Neural cell (in vitro differentiated cells): Measurements from ENCODE around the gene DZIP1. TPM values are rescaled to one million over a fixed set of nuclear protein-coding genes. Genes with fewer than 3 reads are reported as not detected.
A peak's percentile ranks its signal among the peaks of the same experiment; 100 is the strongest.

ENCODE experiments used
- H2AFZ ChIP-seq: fragments of 200-600, 300-800 bp; sonication (generic), shearing (Covaris generic); 2 replicates; pipeline ENCODE4 v1.6.0; 2014; ENCODE audit warnings: low read depth, mild to moderate bottlenecking, antibody characterized with exemption, low read length, moderate library complexity
- H3F3A ChIP-seq: fragments of 200-600 bp; shearing (Covaris generic); 2 replicates; pipeline ENCODE4 v1.6.1; 2016; ENCODE audit warnings: mild to moderate bottlenecking, moderate library complexity, mixed read lengths, antibody characterized with exemption, low read length; ENCODE audit not compliant: insufficient read depth, poor library complexity, severe bottlenecking
- H3K27ac ChIP-seq: fragments of 200-600, 300-800 bp; sonication (generic), shearing (Covaris generic); 2 replicates; pipeline ENCODE4 v1.5.1; 2014; ENCODE audit warnings: mild to moderate bottlenecking, low read length, moderate library complexity
- H3K27me3 ChIP-seq: fragments of 300-800, 200-600 bp; sonication (generic), shearing (Covaris generic); 2 replicates; pipeline ENCODE4 v1.6.0; 2014; ENCODE audit warnings: mild to moderate bottlenecking, low read depth, low read length, moderate library complexity; ENCODE audit not compliant: insufficient read depth
- H3K36me3 ChIP-seq: fragments of 300-800, 200-600 bp; sonication (generic), shearing (Covaris generic); 2 replicates; pipeline ENCODE4 v1.5.1; 2014; ENCODE audit warnings: mild to moderate bottlenecking, antibody characterized with exemption, low read length, moderate library complexity; ENCODE audit not compliant: insufficient read depth
- H3K4me2 ChIP-seq: fragments of 300-800, 200-600 bp; sonication (generic), shearing (Covaris generic); 2 replicates; pipeline ENCODE4 v1.6.0; 2014; ENCODE audit warnings: mild to moderate bottlenecking, low read length
- H3K4me3 ChIP-seq: fragments of 300-800, 200-600 bp; sonication (generic), shearing (Covaris generic); 2 replicates; pipeline ENCODE4 v1.5.1; 2014; ENCODE audit warnings: mild to moderate bottlenecking, low read length, moderate library complexity
- H3K79me2 ChIP-seq: fragments of 200-600 bp; shearing (Covaris generic); replicated peaks from 2 replicates; pipeline ENCODE4 v1.6.0; 2014; ENCODE audit warnings: mild to moderate bottlenecking, low read length, moderate library complexity; ENCODE audit not compliant: insufficient read depth
- H3K9ac ChIP-seq: fragments of 300-800, 200-600 bp; sonication (generic), shearing (Covaris generic); 2 replicates; pipeline ENCODE4 v1.6.1; 2016; ENCODE audit warnings: mild to moderate bottlenecking, low read length, mixed read lengths
- H3K9me2 ChIP-seq: fragments of 200-600 bp; shearing (Covaris generic); 2 replicates; pipeline ENCODE4 v1.6.1; 2016; ENCODE audit warnings: mild to moderate bottlenecking, low read length, mixed read lengths; ENCODE audit not compliant: insufficient read depth
- H3K9me3 ChIP-seq: fragments of 200-600, 300-800 bp; sonication (generic), shearing (Covaris generic); 2 replicates; pipeline ENCODE4 v1.6.1; 2016; ENCODE audit warnings: mild to moderate bottlenecking, mixed run types, low read length, moderate library complexity, mixed read lengths
- H4K20me1 ChIP-seq: fragments of 200-600 bp; shearing (Covaris generic); 2 replicates; pipeline ENCODE4 v1.6.1; 2016; ENCODE audit warnings: mild to moderate bottlenecking, mixed run types; ENCODE audit not compliant: insufficient read depth
- CTCF ChIP-seq: fragments of 450-650 bp; IDR thresholded peaks from 2 replicates; pipeline ENCODE4 v1.5.1; 2014; ENCODE audit warnings: antibody characterized with exemption, mild to moderate bottlenecking, moderate library complexity; ENCODE audit not compliant: poor library complexity, severe bottlenecking
- EP300 ChIP-seq: fragments of 450-650 bp; conservative IDR thresholded peaks from 2 replicates; pipeline ENCODE4 v1.6.1; 2014; ENCODE audit warnings: antibody characterized with exemption, mild to moderate bottlenecking, moderate library complexity; ENCODE audit not compliant: poor library complexity, severe bottlenecking
- EZH2 ChIP-seq: fragments of 200-600, 300-800 bp; shearing (Covaris generic), sonication (generic); IDR thresholded peaks from 2 replicates; pipeline ENCODE4 v1.6.1; 2014; ENCODE audit warnings: antibody characterized with exemption, low read length, borderline replicate concordance, mild to moderate bottlenecking; ENCODE audit not compliant: insufficient read depth, poor library complexity, severe bottlenecking
- MXI1 ChIP-seq: fragments of 450-650 bp; conservative IDR thresholded peaks from 2 replicates; pipeline ENCODE4 v1.6.1; 2014; ENCODE audit warnings: antibody characterized with exemption, mild to moderate bottlenecking; ENCODE audit not compliant: poor library complexity, severe bottlenecking
- POLR2AphosphoS5 ChIP-seq: IDR thresholded peaks from 2 replicates; pipeline ENCODE4 v1.6.1; 2012
- RAD21 ChIP-seq: fragments of 450-650 bp; conservative IDR thresholded peaks from 2 replicates; pipeline ENCODE4 v1.6.1; 2014; ENCODE audit warnings: antibody characterized with exemption, mild to moderate bottlenecking, moderate library complexity
- SMC3 ChIP-seq: fragments of 450-650 bp; conservative IDR thresholded peaks from 2 replicates; pipeline ENCODE4 v1.6.1; 2014; ENCODE audit warnings: antibody characterized with exemption, mild to moderate bottlenecking, moderate library complexity; ENCODE audit not compliant: poor library complexity
- TAF1 ChIP-seq: IDR thresholded peaks from 2 replicates; pipeline ENCODE4 v1.6.1; 2012; ENCODE audit warnings: low read depth
- polyA plus RNA-seq: library from polyadenylated mRNA; depleted of rRNA; stranded (reverse); fragments of >200 nt; gene quantifications from 2 replicates; pipeline ENCODE4 v1.2.3, GENCODE V29; 2014
- TF ChIP-seq, protein P1 (sequence below): IDR thresholded peaks from 2 replicates; pipeline ENCODE4 v1.6.1; 2012; ENCODE audit warnings: borderline replicate concordance

Gene DZIP1
- polyA plus RNA-seq, 1 donor from 2014 or later, result 35.3 TPM

DNA sequence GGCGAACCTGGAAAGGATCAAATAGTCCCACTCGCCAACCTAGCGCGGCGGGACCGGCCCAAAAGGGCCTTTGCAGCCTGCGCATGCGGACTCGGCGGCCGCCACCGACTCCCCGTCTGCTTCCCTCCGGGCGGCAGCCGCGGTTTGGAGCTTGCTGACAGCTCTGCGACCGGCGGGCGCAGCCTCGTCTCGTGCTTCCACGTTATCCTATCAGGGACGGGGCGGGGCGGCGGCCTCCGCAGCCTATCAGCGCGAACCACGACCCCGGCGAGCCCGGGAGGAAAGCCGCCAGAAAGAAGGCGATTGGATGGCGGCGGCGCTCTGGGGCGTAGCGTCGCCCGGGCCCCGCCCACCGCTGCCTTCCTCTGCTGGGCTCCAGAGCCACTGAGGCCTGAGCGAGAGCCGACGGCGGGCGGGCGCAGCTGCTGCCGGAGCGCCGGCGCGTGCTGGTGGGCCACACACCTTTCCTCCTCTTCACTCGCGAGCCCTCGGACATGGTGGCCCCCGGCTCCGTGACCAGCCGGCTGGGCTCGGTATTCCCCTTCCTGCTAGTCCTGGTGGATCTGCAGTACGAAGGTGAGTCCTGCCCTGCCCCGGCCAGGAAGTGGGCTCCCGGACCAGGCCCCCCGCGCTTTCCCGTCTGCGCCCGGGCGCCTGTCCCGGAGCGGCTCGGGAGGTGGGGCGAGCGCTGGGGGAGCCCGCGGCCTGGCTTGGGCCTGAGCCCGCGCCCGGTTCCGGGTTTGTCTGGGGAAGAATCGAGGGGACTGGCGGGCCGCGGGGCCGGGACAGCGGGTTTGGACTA lies 32.5 kb upstream of the DZIP1 start, which contains the start of gene DNAJC3:
TSS of gene DNAJC3 (plus strand) at position 378 of the 802 bp plus-strand sequence. CDS start at position 495, 117 bp downstream.
- H3K79me2 ChIP-seq, result no peaks in the 10 kb centered on the region
- H3K4me3 ChIP-seq, result peak within 1 kb of the TSS; percentile 86
- H2AFZ ChIP-seq, result peak within 1 kb of the TSS; percentile 88
- TF ChIP-seq POLR2AphosphoS5 (peak; percentile 77), SMC3 (no peak), CTCF (no peak), MXI1 (peak; percentile 70), TAF1 (peak; percentile 94), RAD21 (no peak), EP300 (peak; percentile 24), EZH2 (no peak)
- TF ChIP-seq, protein P1, sequence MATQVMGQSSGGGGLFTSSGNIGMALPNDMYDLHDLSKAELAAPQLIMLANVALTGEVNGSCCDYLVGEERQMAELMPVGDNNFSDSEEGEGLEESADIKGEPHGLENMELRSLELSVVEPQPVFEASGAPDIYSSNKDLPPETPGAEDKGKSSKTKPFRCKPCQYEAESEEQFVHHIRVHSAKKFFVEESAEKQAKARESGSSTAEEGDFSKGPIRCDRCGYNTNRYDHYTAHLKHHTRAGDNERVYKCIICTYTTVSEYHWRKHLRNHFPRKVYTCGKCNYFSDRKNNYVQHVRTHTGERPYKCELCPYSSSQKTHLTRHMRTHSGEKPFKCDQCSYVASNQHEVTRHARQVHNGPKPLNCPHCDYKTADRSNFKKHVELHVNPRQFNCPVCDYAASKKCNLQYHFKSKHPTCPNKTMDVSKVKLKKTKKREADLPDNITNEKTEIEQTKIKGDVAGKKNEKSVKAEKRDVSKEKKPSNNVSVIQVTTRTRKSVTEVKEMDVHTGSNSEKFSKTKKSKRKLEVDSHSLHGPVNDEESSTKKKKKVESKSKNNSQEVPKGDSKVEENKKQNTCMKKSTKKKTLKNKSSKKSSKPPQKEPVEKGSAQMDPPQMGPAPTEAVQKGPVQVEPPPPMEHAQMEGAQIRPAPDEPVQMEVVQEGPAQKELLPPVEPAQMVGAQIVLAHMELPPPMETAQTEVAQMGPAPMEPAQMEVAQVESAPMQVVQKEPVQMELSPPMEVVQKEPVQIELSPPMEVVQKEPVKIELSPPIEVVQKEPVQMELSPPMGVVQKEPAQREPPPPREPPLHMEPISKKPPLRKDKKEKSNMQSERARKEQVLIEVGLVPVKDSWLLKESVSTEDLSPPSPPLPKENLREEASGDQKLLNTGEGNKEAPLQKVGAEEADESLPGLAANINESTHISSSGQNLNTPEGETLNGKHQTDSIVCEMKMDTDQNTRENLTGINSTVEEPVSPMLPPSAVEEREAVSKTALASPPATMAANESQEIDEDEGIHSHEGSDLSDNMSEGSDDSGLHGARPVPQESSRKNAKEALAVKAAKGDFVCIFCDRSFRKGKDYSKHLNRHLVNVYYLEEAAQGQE, result peak; percentile 22
- no peaks in the 10 kb centered on the region for H3K9me3 ChIP-seq
- no peaks in the 10 kb centered on the region for H3K36me3 ChIP-seq
- H3K27ac ChIP-seq, result peak within 1 kb of the TSS; percentile 61
- peak within 1 kb of the TSS; percentile 70 for H3K9ac ChIP-seq
- no peaks in the 10 kb centered on the region for H3K27me3 ChIP-seq
- H3K9me2 ChIP-seq, result no peaks in the 10 kb centered on the region
- no peaks in the 10 kb centered on the region for H3F3A ChIP-seq
- H3K4me2 ChIP-seq, result peak within 1 kb of the TSS; percentile 74
- no peaks in the 10 kb centered on the region for H4K20me1 ChIP-seq

DNA sequence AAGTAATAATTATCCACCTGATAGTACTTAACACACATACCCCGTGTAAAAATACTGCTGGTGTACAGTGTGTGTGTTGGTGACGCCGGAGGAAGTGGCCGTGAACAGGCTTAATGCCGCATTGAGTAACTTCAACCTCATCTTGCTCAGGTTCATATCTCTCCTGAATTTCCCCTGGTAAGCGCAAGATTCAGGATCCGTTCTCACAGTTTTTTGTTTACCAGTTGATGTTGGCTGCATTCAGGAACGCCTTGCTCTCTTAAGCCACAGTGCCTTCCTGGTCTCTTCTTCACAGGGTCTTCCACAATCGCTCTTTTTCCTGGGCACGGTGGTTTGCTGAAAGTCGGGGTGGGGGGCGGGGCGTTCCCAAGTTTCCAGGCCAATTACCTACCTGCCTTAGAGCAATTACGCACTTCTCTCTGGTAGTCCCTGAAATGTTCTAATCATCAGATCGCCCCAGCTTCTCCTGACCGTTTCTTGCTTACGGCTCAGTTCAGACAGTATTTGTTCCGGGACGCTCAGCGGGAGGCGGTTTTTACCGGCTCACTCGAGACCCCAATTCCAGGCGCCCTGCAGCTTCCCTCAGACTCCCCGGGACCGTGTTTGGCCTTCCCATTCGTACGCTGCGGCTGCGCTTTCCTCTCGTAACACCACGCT lies 31.7 kb upstream of the DZIP1 start:
- Histone ChIP-seq H3K4me3 (peak overlapping the region; percentile 86), H3K9me3 (no peaks in the 10 kb centered on the region), H3F3A (no peaks in the 10 kb centered on the region), H3K27me3 (no peaks in the 10 kb centered on the region), H3K27ac (peak overlapping the region; percentile 61), H4K20me1 (no peaks in the 10 kb centered on the region), H3K36me3 (no peaks in the 10 kb centered on the region), H3K79me2 (no peaks in the 10 kb centered on the region), H3K9me2 (no peaks in the 10 kb centered on the region), H3K4me2 (peak overlapping the region; percentile 74), H3K9ac (peak overlapping the region; percentile 67), H2AFZ (peak overlapping the region; percentile 88)
- TF ChIP-seq, protein P1, result no peak
- TF ChIP-seq EP300 (no peak), EZH2 (no peak), POLR2AphosphoS5 (no peak), TAF1 (no peak), SMC3 (no peak), RAD21 (no peak), CTCF (no peak), MXI1 (no peak)
